ENCODE results near the gene CPLANE1.
"Not testable (repeated sequence)": the region's sequence is repeated elsewhere in the genome, so short reads cannot be mapped to it uniquely, and the experiment has no call there.

CPLANE1 gene

GRCh38 chr5:37208883-37209797 lies 40.0 kb downstream of the CPLANE1 start:
- DNase-seq (ENCODE audit: low read depth in 2 of 2), result peak in 1 of 2 experiments; percentile 5

GRCh38 chr5:37207802-37208201 lies 41.4 kb downstream of the CPLANE1 start:
- DNase-seq (ENCODE audit: low read depth in 2 of 2), result no peak

GRCh38 chr5:37206736-37207135 lies 42.4 kb downstream of the CPLANE1 start:
- DNase-seq (ENCODE audit: low read depth in 2 of 2), result no peak

GRCh38 chr5:37198842-37199241 lies 50.3 kb downstream of the CPLANE1 start:
- no peak for DNase-seq (ENCODE audit: low read depth in 2 of 2)

- no peak for DNase-seq (ENCODE audit: low read depth in 2 of 2)
These were observed 51.1 kb downstream of the CPLANE1 start for GRCh38 chr5:37198061-37198460.

- DNase-seq (ENCODE audit: low read depth in 2 of 2), result no peak
These were observed 51.7 kb downstream of the CPLANE1 start for GRCh38 chr5:37197340-37198050.

GRCh38 chr5:37190592-37190991 lies 58.6 kb downstream of the CPLANE1 start:
- no peak for DNase-seq (ENCODE audit: low read depth in 2 of 2)

- no peak for DNase-seq (ENCODE audit: low read depth in 2 of 2)
These were observed 59.8 kb downstream of the CPLANE1 start for GRCh38 chr5:37189355-37189754.

- no peak for DNase-seq (ENCODE audit: low read depth in 2 of 2)
These were observed 61.7 kb downstream of the CPLANE1 start for GRCh38 chr5:37187465-37187977.

GRCh38 chr5:37184748-37185364 lies 64.3 kb downstream of the CPLANE1 start:
- DNase-seq (ENCODE audit: low read depth in 2 of 2), result no peak

GRCh38 chr5:37182667-37183066 lies 66.5 kb downstream of the CPLANE1 start:
- DNase-seq (ENCODE audit: low read depth in 2 of 2), result no peak

GRCh38 chr5:37174928-37175327 lies 74.2 kb downstream of the CPLANE1 start:
- DNase-seq (ENCODE audit: low read depth in 2 of 2), result no peak

- DNase-seq (ENCODE audit: low read depth in 2 of 2), result no peak
These were observed 76.2 kb downstream of the CPLANE1 start for GRCh38 chr5:37172957-37173356.

- no peak for DNase-seq (ENCODE audit: low read depth in 2 of 2)
These were observed 78.3 kb downstream of the CPLANE1 start for GRCh38 chr5:37170856-37171255.

GRCh38 chr5:37166197-37166596 lies 83.0 kb downstream of the CPLANE1 start:
- no peak for DNase-seq (ENCODE audit: low read depth in 2 of 2)

GRCh38 chr5:37165761-37166160 lies 83.4 kb downstream of the CPLANE1 start:
- no peak for DNase-seq (ENCODE audit: low read depth in 2 of 2)

- DNase-seq (ENCODE audit: low read depth in 2 of 2), result no peak
These were observed 95.5 kb downstream of the CPLANE1 start for GRCh38 chr5:37153661-37154060.

- DNase-seq (ENCODE audit: low read depth in 2 of 2), result no peak
These were observed 102.3 kb downstream of the CPLANE1 start for GRCh38 chr5:37146896-37147295.

- DNase-seq (ENCODE audit: low read depth in 2 of 2), result no peak
These were observed 112.5 kb downstream of the CPLANE1 start for GRCh38 chr5:37136694-37137093.

GRCh38 chr5:37135312-37135711 lies 113.9 kb downstream of the CPLANE1 start:
- not testable (repeated sequence) for DNase-seq (ENCODE audit: low read depth in 2 of 2)

GRCh38 chr5:37133939-37134338 lies 115.2 kb downstream of the CPLANE1 start:
- no peak for DNase-seq (ENCODE audit: low read depth in 2 of 2)

GRCh38 chr5:37132646-37133045 lies 116.5 kb downstream of the CPLANE1 start:
- no peak for DNase-seq (ENCODE audit: low read depth in 2 of 2)

Data from stimulated activated CD4-positive, alpha-beta T cell treated with anti-CD3 and anti-CD28 coated beads, Interleukin-12 subunit alpha, Interleukin-12 subunit beta, amount 100 ng/mL, for 24 hours (primary cell).